NB4 (cell line): ENCODE measurements around the gene WHAMM.

Source experiments
- CTCF ChIP-seq: IDR thresholded peaks from one replicate; pipeline ENCODE4 v1.5.1; 2012; ENCODE audit warnings: low read depth, low read length
- POLR2A ChIP-seq: IDR thresholded peaks from 2 replicates; pipeline ENCODE4 v1.6.1; 2011; ENCODE audit warnings: mild to moderate bottlenecking; ENCODE audit not compliant: insufficient read length; ENCODE audit errors: extremely low read depth

DNA sequence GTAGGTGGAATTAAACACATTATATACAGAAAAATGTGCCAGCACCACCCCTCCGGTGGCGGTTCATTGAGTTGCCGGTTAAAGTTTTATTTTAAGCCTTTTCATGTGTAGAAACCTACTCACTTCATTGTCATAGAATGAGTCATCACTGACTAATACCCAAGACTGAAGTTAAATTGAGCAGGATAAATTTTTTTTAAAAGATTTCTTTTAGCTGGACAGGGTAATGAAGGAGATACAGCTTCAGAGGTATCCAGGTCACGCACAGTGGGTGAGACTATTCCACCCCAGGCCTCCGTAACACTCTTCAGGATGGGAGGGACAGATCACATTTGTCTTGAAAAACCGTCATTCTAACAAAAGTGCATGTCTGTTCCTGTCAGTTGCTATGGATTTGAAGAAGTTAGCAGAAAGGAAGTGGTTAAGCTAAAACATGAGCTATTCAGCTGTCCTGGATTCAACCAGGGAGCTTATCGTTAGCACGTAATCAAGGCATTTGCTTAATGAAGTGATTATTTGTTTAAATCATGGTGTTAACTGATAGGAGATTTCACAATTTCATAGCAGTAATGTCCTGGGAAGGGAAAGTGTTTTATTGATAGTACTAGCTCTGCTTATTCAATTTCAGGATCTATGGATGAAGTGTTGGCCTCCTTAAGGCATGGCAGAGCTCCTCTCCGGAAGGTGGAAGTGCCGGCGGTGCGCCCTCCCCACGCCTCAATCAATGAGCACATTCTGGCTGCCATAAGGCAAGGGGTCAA is 23.4 kb downstream of the WHAMM start:
- TF ChIP-seq CTCF (no peak), POLR2A (no peak)
